Cardiac ventricle fibroblast (primary cell): ENCODE measurements around the gene OVOL2. TPM values are rescaled to one million over a fixed set of nuclear protein-coding genes. Genes with fewer than 3 reads are reported as not detected.

ENCODE experiments used
- total RNA-seq: library from RNA; depleted of rRNA; stranded (reverse); fragments of >200 nt; gene quantifications from 2 replicates; pipeline ENCODE4 v1.2.3, GENCODE V29; 2015

OVOL2 gene
- total RNA-seq = not detected in 2 replicates

DNA sequence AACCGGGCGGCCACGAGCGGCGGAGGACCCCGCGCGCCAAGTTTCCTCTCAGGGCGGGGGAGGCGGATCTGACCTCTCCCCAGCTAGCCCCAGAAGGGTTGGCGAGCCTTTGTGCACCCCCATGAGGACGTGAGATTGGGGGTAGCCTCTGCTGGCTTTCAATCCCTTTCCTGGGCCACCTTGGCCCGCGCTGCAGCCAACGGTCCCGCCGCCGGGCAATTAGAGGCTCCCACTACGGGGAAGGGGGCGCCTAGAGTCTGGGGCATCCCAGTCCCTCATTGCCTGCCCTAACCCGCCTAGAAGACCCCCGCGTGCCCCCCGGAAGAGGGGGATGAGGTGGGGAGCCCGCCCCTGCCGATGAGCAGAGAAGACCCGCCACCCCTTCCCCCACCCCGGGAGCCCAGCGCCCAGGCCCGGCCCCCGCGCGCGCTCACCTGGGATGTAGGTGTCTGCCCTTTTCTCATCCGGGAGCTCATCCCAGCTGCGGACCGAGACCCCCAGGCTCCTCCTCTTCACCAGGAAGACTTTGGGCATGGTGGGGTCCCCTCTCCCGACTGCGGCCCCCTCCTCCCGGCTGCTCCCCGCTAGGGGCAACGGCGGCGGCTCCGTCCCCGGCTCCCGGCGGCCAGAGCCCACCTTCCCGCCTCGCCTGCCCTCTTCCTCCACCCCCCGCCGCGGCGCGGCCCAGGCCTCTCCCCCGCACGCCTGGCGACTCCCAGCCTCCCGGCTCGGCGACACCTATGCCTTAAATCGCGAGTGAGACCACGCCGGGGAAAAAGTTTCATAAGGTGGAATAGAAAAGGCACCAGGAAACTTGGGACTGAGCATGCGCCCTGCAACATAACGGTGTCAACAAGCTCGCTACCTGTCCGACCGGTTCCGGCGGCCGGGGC lies at the start of gene OVOL2:
Gene OVOL2 (minus strand): TSS at position 816 of the 893 bp plus-strand sequence. CDS start 282 bp downstream, at position 534.

Other genes starting within 250 kb of the OVOL2 start
- 70.3 and 91.2 TPM in 2 replicates for gene SNX5, start 89.1 kb downstream of the OVOL2 start, total RNA-seq
- gene MGME1, start 88.9 kb downstream of the OVOL2 start, total RNA-seq = 5.4 and 9.4 TPM in 2 replicates
- gene KAT14, start 79.9 kb upstream of the OVOL2 start, total RNA-seq = 8.3 and 10.0 TPM in 2 replicates
- gene PET117, start 79.9 kb upstream of the OVOL2 start, total RNA-seq = 5.1 and 8.4 TPM in 2 replicates
- 7.9 and 11.0 TPM in 2 replicates for gene ZNF133, start 230.6 kb upstream of the OVOL2 start, total RNA-seq